ENCODE measurements around the gene KIF12.

- TF ChIP-seq POLR2A (IDR thresholded peaks at IDR 0.05) (no peak), CTCF (IDR thresholded peaks at IDR 0.05) (no peak), POLR2AphosphoS5 (IDR thresholded peaks at IDR 0.05; ENCODE audit: insufficient read depth in 1 of 2, low read depth in 1 of 2) (no peak)
These were observed 41.8 kb downstream of the KIF12 start for GRCh38 chr9:114057161-114057885.
